ENCODE measurements around the gene FAM13B. TPM values are rescaled to one million over a fixed set of nuclear protein-coding genes. Genes with fewer than 3 reads are reported as not detected.

The FAM13B gene
- total and polyA plus RNA-seq, 9 of the 15 experiments (the other 6 are each of a cell fraction or from before 2014, with no cell fraction given) = 2.3 to 21.6 (median 14.1) TPM

GRCh38 chr5:138064526-138064925, 31.6 kb upstream of the FAM13B start:
- no peak overlapping the region for H3K27ac ChIP-seq (ENCODE audit: extremely low read depth, low read depth, low read length)
- H3K9me1 ChIP-seq (ENCODE audit: control insufficient read depth, insufficient read depth, low read length) = no peaks in the 10 kb centered on the region
- DNase-seq (ENCODE audit: extremely low read depth in 1 of 4, low spot score in 3 of 4) = no peak
- H3K4me2 ChIP-seq (ENCODE audit: insufficient read depth, low read length) = no peak overlapping the region
- POLR2A ChIA-PET = interaction anchor here (0.6 to 1.2 kb wide), 2 partner anchors 18 to 23 kb away, joined by 3 to 4 read pairs; no protein-coding TSS in a partner anchor
- peaks cover 0 to 3% of the 10 kb centered on the region in 2 experiments; a peak in 2 of 5 replicates for H3K4me1 ChIP-seq (replicated peaks in 1 of 2; ENCODE audit: control insufficient read depth in 2 of 2, insufficient read depth in 2 of 2, low read length in 2 of 2)
- no peak overlapping the region for H3K4me3 ChIP-seq
- no peak overlapping the region for H2AFZ ChIP-seq (ENCODE audit: low read depth, low read length)
- intact Hi-C loops (cut with micrococcal nuclease) = no loop called here
- no TSS peak for BruUV-seq (replicated peaks)
- CTCF ChIA-PET (ENCODE audit: low intra/inter-chr PET ratio) = interaction anchor here (0.9 to 1.8 kb wide), 3 partner anchors 27 to 286 kb away, joined by 3 to 12 read pairs (median 3); no protein-coding TSS in a partner anchor
- no peak for ATAC-seq
- FAIRE-seq = no peak
- TF ChIP-seq SFPQ (IDR thresholded peaks at IDR 0.05; ENCODE audit: low read depth, low read length) = no peak
- TF ChIP-seq BDP1 (IDR thresholded peaks at IDR 0.05; ENCODE audit: insufficient read depth, insufficient read length) = no peak
- TF ChIP-seq ZNF586 (CRISPR knock-in tag; conservative IDR thresholded peaks at IDR 0.05) = no peak
- no peak for TF ChIP-seq YY1 (IDR thresholded peaks at IDR 0.05; ENCODE audit: borderline replicate concordance in 1 of 3, control insufficient read depth in 1 of 3, extremely low read depth in 1 of 3, insufficient read depth in 3 of 3, insufficient read length in 1 of 3, insufficient replicate concordance in 2 of 3, low read depth in 1 of 3, low read length in 2 of 3)
- TF ChIP-seq LCOR (CRISPR knock-in tag; IDR thresholded peaks at IDR 0.05) = no peak
- TF ChIP-seq KAT8 (IDR thresholded peaks at IDR 0.05; ENCODE audit: low read depth) = no peak
- no peak for TF ChIP-seq RBM34 (IDR thresholded peaks at IDR 0.05; ENCODE audit: borderline replicate concordance, insufficient read depth, low read length)
- TF ChIP-seq NONO (IDR thresholded peaks at IDR 0.05; ENCODE audit: low read depth in 2 of 2, low read length in 1 of 2) = no peak
- no peak for TF ChIP-seq TBL1XR1 (IDR thresholded peaks at IDR 0.05; ENCODE audit: low read length in 2 of 2)
- TF ChIP-seq FOXK1 (CRISPR knock-in tag; IDR thresholded peaks at IDR 0.05; ENCODE audit: borderline replicate concordance) = no peak
- no peak for TF ChIP-seq SREBF1 (IDR thresholded peaks at IDR 0.05; ENCODE audit: borderline replicate concordance, low read depth, low read length)
- no peak for TF ChIP-seq ZNF507 (tag; conservative IDR thresholded peaks at IDR 0.05)
- TF ChIP-seq MAFG (tag; conservative IDR thresholded peaks at IDR 0.05) = no peak
- TF ChIP-seq STAT5A (IDR thresholded peaks at IDR 0.05; ENCODE audit: borderline replicate concordance, low read length) = no peak
- TF ChIP-seq SIX5 (IDR thresholded peaks at IDR 0.05; ENCODE audit: borderline replicate concordance in 1 of 2, insufficient read depth in 1 of 2, low read depth in 1 of 2, low read length in 2 of 2) = no peak
- no peak for TF ChIP-seq THRA (IDR thresholded peaks at IDR 0.05)
- no peak for TF ChIP-seq ZNF121 (CRISPR knock-in tag; conservative IDR thresholded peaks at IDR 0.05)
- H4K20me1 ChIP-seq (replicated peaks; ENCODE audit: control insufficient read depth, insufficient read depth, low read length) = no peaks in the 10 kb centered on the region
- no peak overlapping the region for H3K9ac ChIP-seq (ENCODE audit: insufficient read depth in 1 of 2, low read depth in 2 of 2, low read length in 2 of 2)
- no peaks in the 10 kb centered on the region for H3K9me3 ChIP-seq (replicated peaks; ENCODE audit: control insufficient read depth, insufficient read depth, low read depth, low read length)
- in situ Hi-C loops (cut with MboI) = no loop called here
- no peaks in the 10 kb centered on the region for H3K36me3 ChIP-seq (ENCODE audit: control insufficient read depth, insufficient read depth, low read length)
- H3K79me2 ChIP-seq (ENCODE audit: control insufficient read depth, insufficient read depth, low read length) = no peaks in the 10 kb centered on the region
- no peaks in the 10 kb centered on the region for H3K27me3 ChIP-seq (ENCODE audit: control insufficient read depth in 2 of 2, insufficient read depth in 2 of 2, low read length in 2 of 2)
